Epithelial cell of proximal tubule (primary cell): ENCODE data around the gene ALX4. TPM values are rescaled to one million over a fixed set of nuclear protein-coding genes. Genes with fewer than 3 reads are reported as not detected.
A peak's percentile ranks its signal among the peaks of the same experiment; 100 is the strongest.

ENCODE experiments used
- DNase-seq: peaks from one replicate; pipeline ENCODE4 v3.0.0-alpha.2; 2011; ENCODE audit warnings: low read depth
- H3K4me3 ChIP-seq: 2 replicates; pipeline ENCODE4 v1.5.1; 2011; ENCODE audit warnings: low read depth, mild to moderate bottlenecking, low read length
- CTCF ChIP-seq: conservative IDR thresholded peaks from 2 replicates; pipeline ENCODE4 v1.5.1; 2012; ENCODE audit warnings: low read depth, mild to moderate bottlenecking, low read length
- total RNA-seq: library from RNA; depleted of rRNA; stranded (reverse); fragments of >200 nt; gene quantifications from 2 replicates; pipeline ENCODE4 v1.2.3, GENCODE V29; 2015

ALX4 gene
- total RNA-seq, 1 donor from 2014 or later, result not detected

GRCh38 chr11:44247508-44247907, 62.4 kb downstream of the ALX4 start:
- DNase-seq, result no peak
- no peak overlapping the region for H3K4me3 ChIP-seq
- no peak for TF ChIP-seq CTCF

GRCh38 chr11:44246726-44247125, 63.2 kb downstream of the ALX4 start:
- no peak for TF ChIP-seq CTCF
- no peak for DNase-seq
- no peak overlapping the region for H3K4me3 ChIP-seq

GRCh38 chr11:44244639-44245310, 65.2 kb downstream of the ALX4 start:
- DNase-seq, result no peak
- no peak overlapping the region for H3K4me3 ChIP-seq
- no peak for TF ChIP-seq CTCF

- no peak overlapping the region for H3K4me3 ChIP-seq
- DNase-seq, result peak; percentile 26
- no peak for TF ChIP-seq CTCF
Measured at GRCh38 chr11:44243595-44244343, 66.2 kb downstream of the ALX4 start.

- no peak for TF ChIP-seq CTCF
- no peak overlapping the region for H3K4me3 ChIP-seq
- DNase-seq, result no peak
Measured at GRCh38 chr11:44243086-44243485, 66.9 kb downstream of the ALX4 start.

- no peak for DNase-seq
- no peak overlapping the region for H3K4me3 ChIP-seq
- no peak for TF ChIP-seq CTCF
Measured at GRCh38 chr11:44241851-44242250, 68.1 kb downstream of the ALX4 start.
